ENCODE results near the gene COL4A1.

DNA sequence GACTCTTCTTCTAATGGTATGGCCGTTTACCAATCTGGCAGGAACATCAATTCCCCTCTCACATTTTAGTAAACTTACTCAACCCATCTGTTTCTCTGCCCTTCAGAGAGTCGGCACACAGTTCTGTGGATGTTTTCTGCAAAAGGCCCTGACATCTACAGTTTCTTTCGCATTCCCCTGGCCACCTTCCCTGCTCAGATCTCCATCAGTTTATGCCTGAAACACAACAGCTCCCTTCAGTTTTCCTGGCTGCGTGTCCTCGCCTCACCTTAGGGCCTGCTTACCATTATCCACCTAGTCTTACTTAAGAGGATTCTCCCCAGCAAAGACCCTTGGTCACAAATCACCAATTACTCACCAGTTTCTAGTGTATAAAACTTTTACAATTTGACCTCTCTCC, 25.2 kb downstream of the COL4A1 start:
- TF ChIP-seq, protein P1, sequence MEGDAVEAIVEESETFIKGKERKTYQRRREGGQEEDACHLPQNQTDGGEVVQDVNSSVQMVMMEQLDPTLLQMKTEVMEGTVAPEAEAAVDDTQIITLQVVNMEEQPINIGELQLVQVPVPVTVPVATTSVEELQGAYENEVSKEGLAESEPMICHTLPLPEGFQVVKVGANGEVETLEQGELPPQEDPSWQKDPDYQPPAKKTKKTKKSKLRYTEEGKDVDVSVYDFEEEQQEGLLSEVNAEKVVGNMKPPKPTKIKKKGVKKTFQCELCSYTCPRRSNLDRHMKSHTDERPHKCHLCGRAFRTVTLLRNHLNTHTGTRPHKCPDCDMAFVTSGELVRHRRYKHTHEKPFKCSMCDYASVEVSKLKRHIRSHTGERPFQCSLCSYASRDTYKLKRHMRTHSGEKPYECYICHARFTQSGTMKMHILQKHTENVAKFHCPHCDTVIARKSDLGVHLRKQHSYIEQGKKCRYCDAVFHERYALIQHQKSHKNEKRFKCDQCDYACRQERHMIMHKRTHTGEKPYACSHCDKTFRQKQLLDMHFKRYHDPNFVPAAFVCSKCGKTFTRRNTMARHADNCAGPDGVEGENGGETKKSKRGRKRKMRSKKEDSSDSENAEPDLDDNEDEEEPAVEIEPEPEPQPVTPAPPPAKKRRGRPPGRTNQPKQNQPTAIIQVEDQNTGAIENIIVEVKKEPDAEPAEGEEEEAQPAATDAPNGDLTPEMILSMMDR (IDR thresholded peaks at IDR 0.05; ENCODE audit: low read length), result no peak
- TF ChIP-seq EZH2 (IDR thresholded peaks at IDR 0.05; ENCODE audit: borderline replicate concordance, low read length), result no peak

Measured in OCI-LY1 (cell line).